WI38 (cell line): ENCODE results near the gene FAM204A.

ENCODE experiments used
- H3K4me3 ChIP-seq: 2 replicates; pipeline ENCODE4 v1.5.1; 2011; ENCODE audit warnings: low read depth, mild to moderate bottlenecking, control low read depth, low read length
- TF ChIP-seq, protein P1 (sequence below): IDR thresholded peaks from 2 replicates; pipeline ENCODE4 v1.5.1; 2012; ENCODE audit warnings: low read depth, mild to moderate bottlenecking, control low read depth, low read length

FAM204A gene

DNA sequence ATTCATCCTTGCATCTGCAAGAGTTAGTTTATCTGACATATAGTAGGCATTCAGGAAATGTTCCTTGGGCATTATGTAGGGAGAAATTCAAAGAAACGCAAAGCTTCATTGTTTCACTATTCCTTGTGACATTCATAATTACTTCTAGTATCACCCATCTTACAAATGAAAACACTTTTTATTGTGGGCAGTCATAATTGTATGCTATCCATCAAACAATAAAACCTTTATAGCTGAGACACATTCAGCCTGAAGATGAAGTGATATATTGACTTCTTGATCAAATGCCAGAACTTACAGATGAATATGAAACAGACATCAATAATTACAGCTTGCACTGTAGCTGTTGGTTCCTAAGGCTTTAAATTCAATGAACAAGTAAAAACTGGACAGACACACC, 36.4 kb downstream of the FAM204A start:
- no peak overlapping the region for H3K4me3 ChIP-seq
- TF ChIP-seq, protein P1, sequence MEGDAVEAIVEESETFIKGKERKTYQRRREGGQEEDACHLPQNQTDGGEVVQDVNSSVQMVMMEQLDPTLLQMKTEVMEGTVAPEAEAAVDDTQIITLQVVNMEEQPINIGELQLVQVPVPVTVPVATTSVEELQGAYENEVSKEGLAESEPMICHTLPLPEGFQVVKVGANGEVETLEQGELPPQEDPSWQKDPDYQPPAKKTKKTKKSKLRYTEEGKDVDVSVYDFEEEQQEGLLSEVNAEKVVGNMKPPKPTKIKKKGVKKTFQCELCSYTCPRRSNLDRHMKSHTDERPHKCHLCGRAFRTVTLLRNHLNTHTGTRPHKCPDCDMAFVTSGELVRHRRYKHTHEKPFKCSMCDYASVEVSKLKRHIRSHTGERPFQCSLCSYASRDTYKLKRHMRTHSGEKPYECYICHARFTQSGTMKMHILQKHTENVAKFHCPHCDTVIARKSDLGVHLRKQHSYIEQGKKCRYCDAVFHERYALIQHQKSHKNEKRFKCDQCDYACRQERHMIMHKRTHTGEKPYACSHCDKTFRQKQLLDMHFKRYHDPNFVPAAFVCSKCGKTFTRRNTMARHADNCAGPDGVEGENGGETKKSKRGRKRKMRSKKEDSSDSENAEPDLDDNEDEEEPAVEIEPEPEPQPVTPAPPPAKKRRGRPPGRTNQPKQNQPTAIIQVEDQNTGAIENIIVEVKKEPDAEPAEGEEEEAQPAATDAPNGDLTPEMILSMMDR = no peak

DNA sequence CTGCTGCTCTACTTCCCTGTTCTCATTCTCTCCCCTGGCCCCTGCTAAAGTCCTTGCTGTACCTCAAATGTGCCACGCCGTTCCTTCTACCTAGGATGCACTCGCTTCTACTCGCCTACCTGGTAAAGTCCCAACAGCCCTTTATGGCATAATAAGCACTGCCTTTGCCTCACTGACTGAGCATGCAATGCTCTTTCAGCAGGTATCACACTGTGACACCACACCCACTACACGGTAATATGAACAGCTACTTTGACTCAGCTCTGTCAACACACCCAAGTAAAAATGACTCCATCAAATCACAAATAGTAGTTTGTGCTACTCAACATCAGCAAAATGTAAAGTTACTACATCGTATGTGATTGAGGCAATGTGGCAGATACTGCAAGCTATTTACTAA, 37.6 kb downstream of the FAM204A start:
- H3K4me3 ChIP-seq = no peak overlapping the region
- TF ChIP-seq, protein P1 = no peak

DNA sequence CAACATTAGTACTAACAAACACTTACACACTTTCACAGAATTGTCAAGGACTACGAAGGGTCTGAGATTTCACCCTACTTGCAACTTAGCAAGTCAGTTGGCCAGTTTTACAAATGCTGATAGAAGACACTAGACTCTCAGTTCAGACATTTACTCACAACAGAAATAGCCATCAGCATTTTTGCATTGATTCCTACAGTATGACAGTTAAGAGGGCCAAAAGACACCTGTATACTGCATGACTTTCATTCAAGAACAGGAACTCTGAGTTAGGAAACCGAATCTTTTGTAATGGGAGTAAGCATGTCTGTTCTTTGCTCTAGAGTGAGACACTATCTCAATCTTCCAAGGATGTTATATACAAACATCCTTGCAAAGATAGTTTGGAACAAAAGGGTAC, 40.9 kb downstream of the FAM204A start:
- H3K4me3 ChIP-seq = no peak overlapping the region
- TF ChIP-seq, protein P1 = no peak

DNA sequence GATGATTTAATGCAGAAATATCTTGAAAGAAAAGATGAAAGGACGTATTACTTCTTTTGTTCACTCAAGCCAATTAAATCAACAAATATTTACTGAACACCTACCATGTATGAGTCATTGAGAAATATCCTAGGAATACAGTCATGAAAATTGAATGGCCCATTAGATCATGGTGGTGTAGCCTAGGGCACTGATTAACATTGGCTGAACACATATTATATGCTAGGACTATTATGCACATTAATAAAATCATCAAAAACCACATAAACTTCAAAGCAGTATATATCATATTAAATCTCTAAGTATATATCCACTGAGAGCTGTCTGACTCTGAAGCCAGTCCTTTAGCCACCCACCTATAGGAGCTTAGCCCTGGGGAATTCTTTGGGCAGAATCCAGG, 41.8 kb downstream of the FAM204A start:
- TF ChIP-seq, protein P1 = no peak
- H3K4me3 ChIP-seq = no peak overlapping the region

DNA sequence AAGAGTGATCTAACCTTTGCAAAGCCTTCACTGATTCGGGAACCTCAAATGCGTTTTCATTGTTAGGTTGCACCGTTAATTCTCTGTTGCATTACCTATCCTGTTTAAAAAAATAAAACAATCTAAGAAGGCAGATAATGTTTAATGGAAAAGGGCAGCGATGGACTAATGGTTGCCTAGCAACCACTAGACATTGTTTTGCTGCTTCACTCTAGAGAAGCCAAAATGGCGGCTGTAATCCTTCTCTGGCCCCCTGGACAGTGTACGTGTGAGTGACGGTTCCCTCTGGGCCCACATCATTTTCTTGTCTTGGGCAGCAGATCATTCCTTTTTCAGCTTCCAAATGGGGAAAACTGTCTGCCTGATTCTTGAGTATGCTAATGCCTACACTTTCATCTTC, 43.3 kb downstream of the FAM204A start:
- TF ChIP-seq, protein P1 = no peak
- no peak overlapping the region for H3K4me3 ChIP-seq

DNA sequence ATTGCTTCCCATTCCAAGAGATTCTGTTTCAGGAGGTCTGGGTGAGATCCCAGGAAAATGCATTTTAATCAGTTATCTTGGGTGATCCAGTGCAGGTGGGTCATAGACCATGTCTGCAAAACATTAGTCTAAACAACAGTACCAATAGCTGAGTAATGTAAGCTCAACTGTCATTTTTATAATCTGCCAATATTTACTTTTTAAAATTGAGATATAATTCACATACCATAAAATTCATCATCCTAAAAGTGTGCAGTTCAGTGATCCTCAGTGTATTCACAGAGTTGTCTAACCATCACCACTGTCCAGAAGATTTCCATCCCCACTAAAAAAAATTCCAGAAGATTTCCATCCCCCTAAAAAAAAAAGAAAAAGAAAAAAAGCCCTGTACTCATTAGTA, 51.0 kb downstream of the FAM204A start:
- TF ChIP-seq, protein P1 = no peak

DNA sequence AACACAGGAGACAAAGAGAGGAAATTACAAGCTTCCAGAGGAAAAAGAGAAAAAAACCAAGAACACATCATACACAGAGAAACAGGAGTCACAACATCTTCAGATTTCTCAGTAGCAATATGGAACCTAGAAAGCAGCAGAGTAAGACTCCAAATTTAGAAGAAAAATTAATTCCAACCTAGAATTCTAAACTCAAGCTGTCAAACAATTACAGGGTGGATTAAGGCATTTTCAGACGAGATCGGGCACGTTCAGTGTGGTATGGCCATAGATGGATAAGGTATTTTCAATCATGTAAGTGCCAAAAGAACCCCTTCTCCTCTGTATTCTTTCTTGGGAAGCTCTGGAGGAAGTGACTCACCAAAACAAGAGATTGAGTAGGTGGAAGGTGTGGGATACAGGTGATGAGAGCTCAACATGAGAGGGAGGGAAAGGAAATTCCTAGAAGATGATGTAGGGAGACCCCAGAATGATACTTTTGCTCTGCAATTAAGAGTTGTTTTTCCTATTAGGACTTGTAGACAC, 51.6 kb downstream of the FAM204A start:
- no peak overlapping the region for H3K4me3 ChIP-seq
- TF ChIP-seq, protein P1 = no peak

More for the DNA sequence above, 51.0 kb downstream of the FAM204A start:
- no peak overlapping the region for H3K4me3 ChIP-seq
